ENCODE measurements around the gene ZNG1E.
"Not testable (repeated sequence)": the region's sequence is repeated elsewhere in the genome, so short reads cannot be mapped to it uniquely, and the experiment has no call there.

- TF ChIP-seq POLR2A, POLR2AphosphoS5 (IDR thresholded peaks at IDR 0.05): not testable (repeated sequence)
Measured at GRCh38 chr9:65714445-65714844, 38.7 kb downstream of the ZNG1E start.
